ENCODE data around the gene TPMT.
"Not testable (repeated sequence)": the region's sequence is repeated elsewhere in the genome, so short reads cannot be mapped to it uniquely, and the experiment has no call there.

Gene TPMT

GRCh38 chr6:18154507-18155149 is at the start of gene TPMT:
Gene TPMT (minus strand): TSS chr6:18155077. CDS start chr6:18149127, 5,950 bp downstream.
- DNase-seq (ENCODE audit: insufficient read length, low spot score) (no peak), FAIRE-seq (peak; percentile 90)

- FAIRE-seq = no peak
- no peak for DNase-seq (ENCODE audit: insufficient read length, low spot score)
Observed at GRCh38 chr6:18203786-18204185, 48.9 kb upstream of the TPMT start.

GRCh38 chr6:18192026-18192425 is 37.1 kb upstream of the TPMT start:
- FAIRE-seq (no peak), DNase-seq (ENCODE audit: insufficient read length, low spot score) (no peak)

GRCh38 chr6:18189196-18189595 is 34.3 kb upstream of the TPMT start:
- DNase-seq (ENCODE audit: insufficient read length, low spot score) (no peak), FAIRE-seq (no peak)

- DNase-seq (ENCODE audit: insufficient read length, low spot score) = no peak
- FAIRE-seq = no peak
Observed at GRCh38 chr6:18187701-18188100, 32.8 kb upstream of the TPMT start.

- DNase-seq (ENCODE audit: insufficient read length, low spot score) (no peak), FAIRE-seq (no peak)
Observed at GRCh38 chr6:18186540-18187250, 31.8 kb upstream of the TPMT start.

GRCh38 chr6:18186033-18186432 is 31.2 kb upstream of the TPMT start:
- DNase-seq (ENCODE audit: insufficient read length, low spot score) = no peak
- no peak for FAIRE-seq

GRCh38 chr6:18185624-18186023 is 30.7 kb upstream of the TPMT start:
- DNase-seq (ENCODE audit: insufficient read length, low spot score) (no peak), FAIRE-seq (no peak)

GRCh38 chr6:18183766-18184165 is 28.9 kb upstream of the TPMT start:
- DNase-seq (ENCODE audit: insufficient read length, low spot score) (no peak), FAIRE-seq (no peak)

GRCh38 chr6:18182568-18182967 is 27.7 kb upstream of the TPMT start:
- DNase-seq (ENCODE audit: insufficient read length, low spot score) = no peak
- no peak for FAIRE-seq

GRCh38 chr6:18179770-18180356 is 25.0 kb upstream of the TPMT start:
- FAIRE-seq (no peak), DNase-seq (ENCODE audit: insufficient read length, low spot score) (no peak)

GRCh38 chr6:18178960-18179615 is 24.2 kb upstream of the TPMT start:
- FAIRE-seq (no peak), DNase-seq (ENCODE audit: insufficient read length, low spot score) (no peak)

GRCh38 chr6:18177286-18177965 is 22.5 kb upstream of the TPMT start:
- FAIRE-seq (no peak), DNase-seq (ENCODE audit: insufficient read length, low spot score) (no peak)

GRCh38 chr6:18176198-18176597 is 21.3 kb upstream of the TPMT start:
- not testable (repeated sequence) for FAIRE-seq; DNase-seq (ENCODE audit: insufficient read length, low spot score)

GRCh38 chr6:18171871-18172270 is 17.0 kb upstream of the TPMT start:
- DNase-seq (ENCODE audit: insufficient read length, low spot score) (no peak), FAIRE-seq (no peak)

- no peak for FAIRE-seq
- DNase-seq (ENCODE audit: insufficient read length, low spot score) = no peak
Observed at GRCh38 chr6:18168264-18168663, 13.4 kb upstream of the TPMT start.

- FAIRE-seq (no peak), DNase-seq (ENCODE audit: insufficient read length, low spot score) (no peak)
Observed at GRCh38 chr6:18166312-18167036, 11.6 kb upstream of the TPMT start.

GRCh38 chr6:18165751-18166150 is 10.9 kb upstream of the TPMT start:
- FAIRE-seq = no peak
- no peak for DNase-seq (ENCODE audit: insufficient read length, low spot score)

- no peak for FAIRE-seq
- DNase-seq (ENCODE audit: insufficient read length, low spot score) = no peak
Observed at GRCh38 chr6:18162401-18162800, 7.5 kb upstream of the TPMT start.

- no peak for DNase-seq (ENCODE audit: insufficient read length, low spot score)
- no peak for FAIRE-seq
Observed at GRCh38 chr6:18161431-18161830, 6.6 kb upstream of the TPMT start.
